ENCODE data around the gene PRELP.

Gene PRELP

GRCh38 chr1:203525685-203526084 is 50.1 kb downstream of the PRELP start:
- DNase-seq (ENCODE audit: low read depth) = no peak

- no peak for DNase-seq (ENCODE audit: low read depth)
Measured at GRCh38 chr1:203526130-203526529, 50.5 kb downstream of the PRELP start.

- DNase-seq (ENCODE audit: low read depth) = no peak
Measured at GRCh38 chr1:203526572-203526971, 51.0 kb downstream of the PRELP start.

GRCh38 chr1:203527013-203527412 is 51.4 kb downstream of the PRELP start:
- DNase-seq (ENCODE audit: low read depth) = no peak

GRCh38 chr1:203528063-203528462 is 52.5 kb downstream of the PRELP start:
- DNase-seq (ENCODE audit: low read depth) = no peak

DNA sequence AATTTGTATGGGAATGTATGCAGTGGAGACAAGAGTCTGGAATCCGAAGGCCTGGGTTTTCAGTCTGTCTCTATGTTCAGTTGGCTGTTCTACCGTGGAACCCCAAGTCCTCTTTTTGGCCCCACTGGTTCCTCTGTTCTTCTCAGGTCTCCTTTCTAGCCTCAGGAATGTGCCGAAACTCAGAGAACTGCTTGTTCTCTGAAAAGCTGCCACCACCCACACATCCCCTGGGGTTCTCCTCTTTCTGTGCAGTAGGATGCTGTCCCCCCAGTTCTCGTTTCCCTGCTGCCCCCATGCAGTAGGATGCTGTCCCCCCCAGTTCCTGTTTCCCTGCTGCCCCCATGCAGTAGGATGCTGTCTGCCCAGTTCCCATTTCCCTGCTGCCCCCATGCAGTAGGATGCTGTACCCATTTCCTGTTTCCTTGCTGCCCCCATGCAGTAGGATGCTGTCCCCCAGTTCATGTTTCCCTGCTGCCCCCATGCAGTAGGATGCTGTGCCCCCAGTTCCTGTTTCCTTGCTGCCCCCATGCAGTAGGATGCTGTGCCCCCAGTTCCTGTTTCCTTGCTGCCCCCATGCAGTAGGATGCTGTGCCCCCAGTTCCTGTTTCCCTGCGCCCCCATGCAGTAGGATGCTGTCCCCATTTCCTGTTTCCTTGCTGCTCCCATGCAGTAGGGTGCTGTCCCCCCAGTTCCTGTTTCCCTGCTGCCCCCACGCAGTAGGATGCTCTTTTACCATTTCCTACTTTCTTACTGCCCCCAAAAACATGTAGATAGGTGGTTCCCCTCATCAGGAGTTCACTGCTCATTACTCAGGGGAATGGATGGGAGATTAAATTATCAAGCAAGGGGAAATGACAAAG is 53.6 kb downstream of the PRELP start:
- no peak for DNase-seq (ENCODE audit: low read depth)

DNA sequence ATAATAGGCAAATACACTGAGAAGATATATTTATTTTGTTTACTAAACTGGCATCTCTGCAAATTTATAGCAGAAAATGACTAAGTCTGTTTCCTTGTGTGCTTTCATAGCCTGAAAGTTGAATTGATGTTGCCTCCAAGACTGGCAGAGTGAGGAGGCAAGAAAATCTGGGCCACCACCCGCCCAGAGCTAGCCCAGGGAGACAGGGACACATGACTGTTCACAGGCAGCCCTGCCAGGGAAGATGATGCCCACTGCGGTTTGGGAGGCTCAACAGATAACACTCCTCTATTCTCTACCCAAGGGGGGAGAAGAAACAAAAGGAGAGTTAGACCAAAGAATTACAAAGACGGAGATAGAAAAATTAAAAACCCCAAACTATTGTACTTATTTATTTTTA is 55.5 kb downstream of the PRELP start:
- no peak for DNase-seq (ENCODE audit: low read depth)

GRCh38 chr1:203534012-203534411 is 58.4 kb downstream of the PRELP start:
- no peak for DNase-seq (ENCODE audit: low read depth)

DNA sequence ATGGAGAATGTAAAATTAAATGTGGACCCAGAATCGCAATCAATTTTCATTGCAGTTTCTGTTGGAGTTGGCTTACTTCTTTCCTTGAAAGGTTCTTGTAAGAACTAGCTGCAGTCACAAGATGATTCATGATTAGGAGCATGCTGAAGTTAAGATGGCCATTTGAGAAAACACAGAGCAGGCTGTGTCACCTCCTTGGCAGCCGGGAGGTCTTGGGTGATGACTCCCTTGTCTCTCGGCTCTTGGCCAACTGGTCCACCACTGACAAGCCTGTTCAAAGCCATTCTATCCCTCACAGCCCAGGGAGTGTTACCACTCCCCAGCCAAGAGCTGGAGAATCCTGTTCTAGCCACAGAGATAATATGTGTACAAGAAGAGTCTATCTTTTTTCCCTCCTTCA is 58.9 kb downstream of the PRELP start:
- peak; percentile 91 for DNase-seq (ENCODE audit: low read depth)

DNA sequence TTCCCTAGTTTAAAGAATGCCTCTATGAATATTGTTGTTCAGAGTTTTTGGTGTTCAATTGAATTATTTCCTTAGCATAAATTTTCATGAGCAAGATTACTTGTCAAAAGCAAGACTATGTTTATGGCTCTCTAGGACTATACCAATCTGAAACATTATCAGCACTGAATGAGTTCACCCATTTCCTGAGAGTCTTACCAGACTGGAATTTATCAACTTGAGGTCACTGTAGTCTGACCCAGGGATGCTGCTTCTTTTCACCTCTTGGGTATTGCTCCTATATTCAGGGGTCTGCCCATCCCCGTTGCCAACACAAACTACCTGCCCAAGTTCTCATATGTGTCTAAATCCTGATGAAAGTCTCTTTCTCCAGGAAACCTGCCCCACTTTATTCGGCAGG is 61.0 kb downstream of the PRELP start:
- DNase-seq (ENCODE audit: low read depth) = no peak

- no peak for DNase-seq (ENCODE audit: low read depth)
Measured at GRCh38 chr1:203536980-203537455, 61.4 kb downstream of the PRELP start.

DNA sequence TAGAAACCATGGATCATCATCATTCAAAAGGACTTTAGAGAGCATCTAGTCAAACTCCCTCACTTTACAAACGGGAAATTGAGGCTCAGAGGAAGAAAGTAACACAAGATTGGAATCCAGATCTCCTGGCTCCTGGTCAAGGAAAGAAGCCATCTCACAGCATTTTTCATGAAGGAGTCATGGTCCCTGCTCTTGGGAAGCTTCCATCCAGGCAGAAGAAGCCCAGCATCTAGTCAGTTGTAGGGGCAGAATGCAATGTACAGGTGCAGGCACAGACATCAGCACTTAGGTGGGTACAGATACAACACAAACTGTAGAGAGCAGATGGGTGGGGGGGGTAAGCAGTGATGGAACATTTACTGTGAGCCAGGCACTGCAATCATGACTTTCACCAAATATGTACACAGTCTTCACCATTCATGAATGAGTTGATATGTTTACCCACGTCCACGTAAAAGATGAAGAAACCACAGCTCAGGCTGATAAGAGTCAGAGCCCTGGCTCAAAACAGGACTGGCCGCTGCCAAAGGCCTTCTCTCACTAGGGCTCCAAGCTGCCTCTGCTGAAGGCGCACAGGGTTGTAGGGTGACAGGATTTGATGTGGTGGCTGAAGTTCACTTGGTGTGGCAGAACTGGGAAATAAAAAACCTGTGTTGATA is 62.3 kb downstream of the PRELP start:
- no peak for DNase-seq (ENCODE audit: low read depth)

DNA sequence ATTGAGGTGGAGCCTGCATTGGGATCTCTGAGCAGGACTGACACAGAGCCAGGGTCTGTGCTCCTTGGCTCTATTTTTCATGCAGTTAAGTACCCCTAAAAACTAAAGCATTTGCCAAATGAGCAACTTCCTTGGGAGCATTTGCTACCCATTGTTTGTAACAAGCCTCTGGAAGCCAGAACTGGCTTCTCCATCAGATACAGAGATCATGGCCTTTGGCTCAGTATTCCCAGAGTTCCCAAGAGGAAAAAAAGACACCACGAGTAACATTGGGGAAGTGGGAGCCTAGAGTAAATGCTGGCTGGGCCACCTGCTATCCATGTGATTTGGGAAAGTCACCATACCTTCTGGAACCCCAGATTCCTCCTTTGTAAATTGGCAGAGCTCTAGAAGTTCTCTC is 63.1 kb downstream of the PRELP start:
- DNase-seq (ENCODE audit: low read depth) = no peak

DNA sequence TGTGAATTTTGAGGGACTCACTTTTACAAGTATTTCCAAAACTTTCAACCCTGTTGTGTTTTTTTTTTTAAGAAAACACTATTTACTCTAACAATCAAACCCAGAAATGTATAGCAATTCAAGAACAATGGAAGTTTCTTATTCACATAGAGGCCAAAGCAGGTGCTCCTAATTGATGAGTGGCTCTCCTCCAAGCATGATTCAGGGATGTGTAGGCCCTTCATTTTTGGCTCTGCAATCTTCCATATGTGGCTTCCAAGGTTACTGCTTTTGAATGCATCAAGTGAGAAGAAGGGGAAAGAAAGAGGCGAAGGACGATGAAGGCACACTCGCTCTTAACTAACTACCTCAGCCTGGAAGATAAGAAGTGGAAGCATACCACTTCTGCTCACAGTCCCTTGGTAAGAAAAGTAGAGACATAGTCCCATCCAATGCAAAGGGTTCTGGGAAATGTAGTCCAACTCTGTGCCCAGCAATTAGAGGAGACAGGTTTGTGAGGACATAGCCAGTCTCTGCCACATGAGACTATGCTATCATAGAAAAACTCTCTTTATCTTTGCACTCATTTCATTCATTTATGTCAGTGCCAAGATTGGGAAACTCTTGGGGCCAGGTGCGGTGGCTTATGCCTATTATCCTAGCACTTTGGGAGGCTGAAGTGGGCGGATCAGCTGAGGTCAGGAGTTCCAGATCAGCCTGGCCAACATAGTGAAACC is 64.4 kb downstream of the PRELP start:
- no peak for DNase-seq (ENCODE audit: low read depth)
